ENCODE data around the gene SLC17A5. TPM values are rescaled to one million over a fixed set of nuclear protein-coding genes. Genes with fewer than 3 reads are reported as not detected.
"Not testable (repeated sequence)": the region's sequence is repeated elsewhere in the genome, so short reads cannot be mapped to it uniquely, and the experiment has no call there.

SLC17A5 gene
- total RNA-seq, 1 experiment from 2014 or later: 11.2 TPM

DNA sequence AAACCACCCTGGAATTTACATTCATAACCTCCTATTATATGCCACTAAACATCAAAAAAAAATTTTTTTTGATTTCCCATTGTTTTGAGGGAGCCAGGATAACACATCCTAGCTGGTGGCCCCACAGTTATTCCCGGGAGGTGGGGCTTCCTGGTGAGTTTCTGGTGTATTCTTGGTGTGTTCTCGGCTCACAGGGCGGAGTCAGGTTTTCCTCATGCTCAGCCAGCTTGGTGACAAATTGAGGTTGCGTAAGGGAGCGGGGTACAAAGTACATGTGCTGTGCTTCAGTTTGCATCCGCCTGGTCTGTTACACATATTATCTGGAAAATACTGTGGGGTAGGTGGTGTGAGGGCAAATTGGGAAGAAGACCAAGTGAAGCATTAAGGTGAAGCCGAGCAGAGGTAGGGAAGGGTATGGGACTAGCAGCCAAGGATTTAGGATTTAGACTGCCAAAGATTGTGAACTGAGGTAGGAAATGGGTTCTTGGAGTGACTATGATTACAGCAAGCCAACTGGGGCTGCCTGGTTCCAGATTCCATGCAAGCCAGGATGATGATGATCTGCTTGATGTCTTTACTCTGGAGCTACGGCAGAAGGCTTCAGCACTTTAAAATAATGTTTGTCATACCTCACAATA is 86.7 kb downstream of the SLC17A5 start:
- DNase-seq (ENCODE audit: low read depth): no peak

DNA sequence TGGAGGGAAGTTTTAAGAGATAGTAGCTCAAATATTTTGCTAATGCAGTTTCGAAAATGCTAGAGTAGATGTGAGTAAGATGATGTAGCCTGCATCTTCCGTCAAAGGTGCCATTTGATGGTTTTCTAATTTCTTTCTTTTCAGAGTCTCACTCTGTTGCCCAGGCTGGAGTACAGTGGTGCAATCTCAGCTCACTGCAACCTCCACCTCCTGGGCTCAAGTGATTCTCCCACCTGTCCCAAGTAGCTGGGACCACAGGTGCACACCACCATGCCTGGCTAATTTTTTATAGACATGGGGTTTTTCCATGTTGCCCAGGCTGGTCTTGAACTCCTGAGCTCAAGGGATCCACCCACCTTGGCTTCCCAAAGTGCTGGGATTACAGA is 87.3 kb downstream of the SLC17A5 start:
- DNase-seq (ENCODE audit: low read depth): not testable (repeated sequence)

DNA sequence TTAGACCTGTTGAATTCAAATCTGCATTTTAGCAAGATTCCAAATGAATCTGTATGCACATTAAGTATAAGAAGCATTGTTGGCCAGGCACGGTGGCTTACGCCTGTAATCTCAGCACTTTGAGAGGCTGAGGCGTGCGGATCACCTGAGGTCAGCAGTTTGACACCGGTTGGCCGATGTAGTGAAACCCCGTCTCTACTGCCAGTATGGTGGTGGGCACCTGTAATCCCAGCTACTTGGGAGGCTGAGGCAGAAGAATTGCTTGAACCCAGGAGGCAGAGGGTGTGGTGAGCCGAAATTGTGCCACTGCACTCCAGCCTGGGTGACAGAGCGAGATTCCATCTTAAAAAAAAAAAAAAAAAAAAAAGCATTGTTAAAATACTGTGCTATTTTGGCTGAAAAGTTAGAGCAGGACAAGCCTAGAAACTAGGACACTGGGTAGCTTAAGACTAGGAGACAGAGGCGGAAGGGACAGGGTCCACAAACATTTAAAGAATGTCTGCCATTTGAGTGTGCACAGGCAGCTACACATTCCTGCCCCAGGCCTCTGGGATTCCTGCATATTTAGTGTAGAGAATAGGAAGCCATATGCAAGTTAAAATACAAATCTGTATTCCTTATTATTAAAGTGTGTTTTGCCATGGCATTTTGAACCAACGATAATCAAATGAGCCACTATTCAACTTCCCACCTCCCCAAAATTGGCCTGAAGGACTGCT is 87.9 kb downstream of the SLC17A5 start:
- no peak for DNase-seq (ENCODE audit: low read depth)

DNA sequence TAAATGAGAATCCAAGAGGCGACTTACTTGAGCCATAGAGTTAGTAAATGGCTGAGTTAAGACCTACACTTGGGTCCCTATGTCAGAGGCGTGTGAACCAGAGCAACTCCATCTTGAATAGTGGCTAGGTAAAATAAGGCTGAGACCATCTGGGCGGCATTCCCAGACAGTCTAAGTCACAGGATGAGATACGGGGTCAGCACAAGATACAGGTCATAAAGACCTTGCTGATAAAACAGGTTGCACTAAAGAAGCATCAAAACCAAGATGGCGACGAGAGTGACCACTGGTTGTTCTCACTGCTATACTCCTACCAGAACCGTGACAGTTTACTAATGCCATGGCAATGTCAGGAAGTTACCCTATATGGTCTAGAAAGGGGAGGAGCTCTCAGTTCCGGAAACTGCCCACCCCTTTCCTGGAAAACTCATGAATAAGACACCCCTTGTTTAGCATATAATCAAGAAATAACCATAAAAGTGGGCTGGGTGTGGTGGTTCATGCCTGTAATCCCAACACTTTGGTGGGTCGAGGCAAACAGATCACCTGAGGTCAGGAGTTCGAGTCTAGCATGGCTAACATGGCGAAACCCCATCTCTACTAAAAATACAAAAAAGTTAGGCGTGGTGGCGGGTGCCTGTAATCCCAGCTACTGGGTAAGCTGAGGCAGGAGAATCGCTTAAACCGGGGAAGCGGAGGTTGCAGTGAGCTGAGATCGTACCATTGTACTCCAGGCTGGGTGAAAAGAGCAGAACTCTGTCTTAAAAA is 89.0 kb downstream of the SLC17A5 start:
- DNase-seq (ENCODE audit: low read depth): no peak

DNA sequence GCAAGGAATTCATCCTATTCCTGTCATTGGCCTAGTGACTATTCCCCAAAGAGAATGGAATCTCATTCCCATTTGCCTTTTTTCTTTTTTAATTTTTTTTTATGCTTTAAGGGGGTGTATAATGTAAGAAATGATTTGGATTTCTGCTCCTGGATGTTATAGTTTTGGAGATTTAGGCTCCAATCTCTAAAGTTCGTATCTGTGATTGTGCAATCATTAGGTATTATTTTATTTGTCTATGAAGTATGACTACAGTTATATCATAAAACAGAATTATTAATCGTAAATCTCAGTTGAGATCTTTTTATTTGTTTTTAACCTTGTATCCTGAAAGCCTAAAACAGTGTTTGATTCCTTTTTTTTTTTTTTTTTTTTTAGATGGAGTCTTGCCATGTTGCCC is 91.2 kb downstream of the SLC17A5 start:
- DNase-seq (ENCODE audit: low read depth): no peak

DNA sequence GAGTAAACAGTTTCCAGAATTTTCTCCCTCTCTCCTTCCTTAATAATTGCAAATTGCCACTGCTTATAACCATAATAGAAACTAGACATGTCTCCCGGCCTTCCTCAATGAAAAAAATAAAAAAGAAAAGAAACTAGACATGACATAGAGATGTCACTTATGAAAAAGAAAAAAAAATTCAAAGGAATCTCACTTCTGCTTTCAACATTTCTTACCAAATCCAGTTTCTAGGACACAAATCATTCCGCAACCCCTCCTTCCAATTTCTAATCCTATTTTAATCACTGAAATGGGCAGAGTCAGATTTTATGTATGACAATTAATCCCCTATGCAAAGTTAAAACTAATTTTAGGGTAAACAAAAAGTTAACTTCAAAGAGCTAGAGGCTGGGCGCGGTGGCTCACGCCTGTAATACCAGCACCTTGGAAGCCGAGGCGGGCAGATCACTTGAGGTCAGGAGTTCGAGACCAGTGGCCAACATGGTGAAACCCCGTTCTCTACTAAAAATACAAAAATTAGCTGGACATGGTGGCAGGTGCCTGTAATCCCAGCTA is 92.9 kb downstream of the SLC17A5 start:
- DNase-seq (ENCODE audit: low read depth): no peak

DNA sequence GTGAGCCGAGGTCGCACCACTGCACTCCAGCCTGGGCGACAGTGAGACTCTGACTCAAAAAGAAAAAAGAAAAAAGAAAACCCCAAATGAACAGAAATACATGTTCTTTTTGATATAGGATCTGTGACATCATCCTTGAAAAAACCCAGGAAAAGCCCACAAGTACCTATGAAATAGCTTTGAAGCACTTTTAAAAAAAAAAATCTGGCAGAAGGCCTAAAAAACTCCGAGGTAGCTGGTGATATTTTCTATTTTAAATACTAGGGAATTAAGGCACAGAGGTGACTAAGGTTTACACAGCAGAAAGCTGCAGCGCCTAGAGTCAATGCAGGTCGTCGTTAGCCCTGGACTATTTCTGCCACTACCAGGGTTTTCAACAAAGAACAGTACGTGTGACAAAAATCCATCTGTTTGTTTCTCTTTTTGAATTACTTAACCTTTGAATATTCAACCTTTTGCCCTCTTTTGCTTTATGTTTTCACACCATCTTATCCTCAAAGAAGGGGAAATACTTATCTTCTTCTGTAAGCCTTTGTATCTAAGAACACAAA is 93.5 kb downstream of the SLC17A5 start:
- DNase-seq (ENCODE audit: low read depth): no peak

DNA sequence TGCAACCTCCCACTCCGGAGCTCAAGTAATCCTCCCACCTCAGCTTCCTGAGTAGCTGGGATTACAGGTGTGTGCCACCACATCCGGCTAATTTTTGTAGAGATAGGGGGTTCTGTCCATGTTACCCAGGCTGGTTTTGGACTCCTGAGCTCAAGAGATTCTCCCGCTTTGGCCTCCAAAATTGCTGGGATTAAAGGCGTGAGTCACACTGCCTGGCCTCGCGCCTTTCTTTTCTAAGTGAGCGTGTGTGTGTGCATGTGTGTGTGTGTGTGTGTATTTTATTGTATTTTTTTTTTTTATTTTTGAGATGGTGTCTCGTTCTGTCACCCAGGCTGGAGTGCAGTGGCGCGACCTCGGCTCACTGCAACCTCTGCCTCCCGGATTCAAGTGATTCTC is 94.4 kb downstream of the SLC17A5 start:
- DNase-seq (ENCODE audit: low read depth): not testable (repeated sequence)

DNA sequence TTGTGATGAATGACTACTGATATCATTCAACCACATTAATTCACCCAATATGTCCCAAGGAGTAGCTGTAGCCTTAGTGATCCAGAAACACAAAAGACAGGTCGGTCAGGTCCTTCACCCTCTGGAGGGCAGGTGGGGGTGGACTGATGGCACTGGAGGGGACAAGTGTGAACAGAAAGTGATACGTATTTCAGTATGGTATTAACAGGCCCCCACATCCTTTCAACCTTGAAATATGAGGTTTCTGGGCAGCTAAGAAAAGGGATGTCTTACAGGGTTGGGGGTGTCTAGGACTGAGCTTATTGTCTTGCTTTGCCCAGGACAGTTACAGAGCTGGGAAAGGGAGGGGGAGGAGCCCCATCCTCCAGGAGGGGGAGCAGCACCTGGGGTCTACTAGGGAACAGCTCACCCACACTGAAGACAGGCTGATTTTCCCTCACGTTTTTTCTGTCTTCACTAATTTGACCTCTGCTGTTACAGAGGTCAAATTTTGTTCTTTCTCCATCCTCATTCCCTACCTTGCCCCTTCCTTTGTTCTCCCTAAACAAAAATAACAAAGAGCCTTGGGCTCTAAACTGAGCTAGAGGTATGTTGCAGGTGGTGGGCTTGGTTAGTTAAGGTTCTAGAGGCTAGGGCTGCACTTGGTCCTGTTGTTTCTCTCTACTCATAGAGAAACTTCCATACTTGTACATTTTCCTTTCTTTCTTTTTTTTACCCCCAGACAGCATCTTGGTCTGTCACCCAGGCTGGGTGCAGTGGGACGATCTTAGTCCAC is 95.0 kb downstream of the SLC17A5 start:
- no peak for DNase-seq (ENCODE audit: low read depth)

DNA sequence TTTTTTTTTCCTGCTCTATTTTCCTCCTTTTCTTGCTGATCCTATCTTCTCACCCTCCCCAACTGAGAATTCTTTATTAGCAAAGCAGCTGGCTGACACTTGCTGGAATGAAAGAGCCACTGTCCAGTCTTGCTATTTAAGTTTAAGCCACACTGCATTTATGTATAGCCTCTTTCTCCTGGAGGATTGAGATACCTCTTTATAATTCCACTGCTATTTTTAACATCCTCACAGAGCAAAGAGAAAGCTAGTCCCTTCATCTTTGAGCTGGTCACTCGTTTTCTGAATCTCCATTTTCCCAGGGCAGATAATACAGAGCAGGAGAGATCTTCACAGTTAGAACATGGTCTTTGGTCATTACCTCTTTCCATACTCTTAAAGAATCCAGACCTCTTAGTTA is 97.0 kb downstream of the SLC17A5 start:
- no peak for DNase-seq (ENCODE audit: low read depth)

DNA sequence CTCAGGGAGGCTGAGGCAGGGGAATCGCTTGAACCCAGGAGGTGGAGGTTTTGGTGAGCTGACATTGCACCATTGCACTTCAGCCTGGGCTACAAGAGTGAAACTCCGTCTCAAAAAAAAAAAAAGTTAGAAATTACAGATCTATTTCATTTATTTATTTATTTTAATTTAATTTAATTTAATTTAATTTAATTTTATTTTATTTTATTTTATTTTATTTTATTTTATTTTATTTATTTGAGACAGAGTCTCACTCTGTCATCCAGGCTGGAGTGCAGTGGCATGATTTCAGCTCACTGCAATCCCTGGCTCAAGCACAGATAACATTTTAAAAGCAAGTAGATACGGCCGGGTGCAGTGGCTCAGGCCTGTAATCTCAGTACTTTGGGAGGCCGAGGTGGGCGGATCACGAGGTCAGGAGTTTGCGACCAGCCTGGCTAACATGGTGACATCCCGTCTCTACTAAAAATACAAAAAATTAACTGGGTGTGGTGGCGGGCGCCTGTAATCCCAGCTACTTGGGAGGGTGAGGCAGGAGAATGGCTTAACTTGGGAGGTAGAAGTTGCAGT is 98.3 kb downstream of the SLC17A5 start:
- DNase-seq (ENCODE audit: low read depth): not testable (repeated sequence)

DNA sequence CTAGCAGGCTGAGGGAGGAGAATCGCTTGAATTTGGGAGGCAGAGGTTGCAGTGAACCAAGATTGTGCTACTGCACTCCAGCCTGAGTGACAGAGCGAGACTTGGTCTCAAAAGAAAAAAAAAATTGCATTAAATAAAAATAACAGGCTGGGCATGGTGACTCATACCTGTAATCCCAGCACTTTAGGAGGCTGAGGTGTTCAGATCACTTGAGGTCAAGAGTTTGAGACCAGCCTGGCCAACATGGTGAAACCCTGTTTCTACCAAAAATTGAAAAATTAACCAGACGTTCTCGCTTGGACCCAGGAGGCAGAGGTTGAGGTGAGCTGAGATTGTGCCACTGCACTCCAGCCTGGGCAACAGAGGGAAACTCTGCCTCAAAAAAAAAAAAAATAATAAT is 102.7 kb downstream of the SLC17A5 start:
- not testable (repeated sequence) for DNase-seq (ENCODE audit: low read depth)

DNA sequence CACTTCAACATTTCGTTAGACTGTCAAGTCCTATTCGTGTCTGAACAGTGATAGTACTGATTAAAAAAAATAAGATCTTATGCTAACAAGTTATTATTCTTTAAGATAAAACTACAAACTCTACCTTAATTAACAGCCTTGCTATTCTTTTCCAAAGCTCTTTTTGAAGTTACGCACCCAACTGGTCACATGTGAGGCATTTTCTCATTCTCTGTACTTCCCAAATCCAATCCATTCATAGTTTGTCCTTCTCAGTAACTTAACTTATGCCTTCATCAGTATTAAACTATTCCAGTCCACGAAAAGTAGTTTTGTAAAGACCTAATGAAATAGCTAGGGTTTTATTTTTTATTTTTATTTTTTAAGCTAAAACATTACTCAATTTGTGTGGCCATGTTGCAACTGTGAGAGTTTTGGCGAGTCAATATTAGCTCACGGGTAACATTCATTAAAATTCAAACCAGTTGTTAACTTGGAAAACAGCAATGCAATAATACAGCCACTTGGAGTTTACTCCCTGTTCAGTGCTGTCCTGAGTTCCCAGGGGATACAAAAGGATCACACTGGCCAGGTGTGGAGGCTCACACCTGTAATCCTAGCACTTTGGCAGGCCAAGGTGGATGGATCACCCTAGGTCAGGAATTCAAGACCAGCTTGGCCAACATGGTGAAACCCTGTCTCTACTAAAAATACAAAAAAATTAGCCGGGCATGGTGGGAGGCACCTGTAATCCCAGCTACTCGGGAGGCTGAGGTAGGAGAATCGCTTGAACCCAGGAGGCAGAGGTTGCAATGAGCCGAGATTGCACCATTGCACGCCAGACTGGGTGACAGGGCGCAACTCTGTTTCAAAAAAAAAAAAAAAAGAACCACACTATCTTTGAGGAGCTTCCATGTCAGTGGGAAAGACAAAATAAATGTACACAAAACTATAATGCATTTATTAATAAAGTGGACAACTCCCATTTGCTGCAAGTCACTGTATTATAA is 105.0 kb downstream of the SLC17A5 start:
- no peak for DNase-seq (ENCODE audit: low read depth)

DNA sequence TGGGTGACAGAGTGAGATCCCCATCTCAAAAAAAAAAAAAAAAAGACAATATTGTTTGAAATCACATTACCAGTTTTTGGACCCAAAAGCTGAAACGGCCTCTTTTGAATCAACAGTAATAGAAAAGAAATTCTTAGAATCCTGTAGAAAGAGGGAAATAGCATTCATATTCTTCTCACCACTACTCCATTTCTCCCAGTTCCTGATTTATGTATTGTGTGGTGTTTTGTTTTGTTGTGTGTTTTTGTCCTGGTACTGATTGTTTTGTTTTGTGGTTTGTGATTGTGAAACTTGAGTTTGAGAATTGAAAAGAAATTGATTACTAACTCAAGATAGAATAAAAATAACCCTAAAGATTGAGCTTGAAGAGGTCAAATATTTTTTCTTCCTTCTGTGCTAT is 106.8 kb downstream of the SLC17A5 start:
- no peak for DNase-seq (ENCODE audit: low read depth)

Small RNA genes within 50 kb of the gene (small RNA-seq; reads per million reads assigned to genes)
- not detected for gene RPS27P15

Other genes with a start within 250 kb of the SLC17A5 start
- gene CGAS, start 201.7 kb downstream of the SLC17A5 start, total RNA-seq (2014; rRNA removed; shearing (Covaris generic)): 1.4 and 2.3 TPM in 2 replicates
- gene MTO1, start 192.3 kb downstream of the SLC17A5 start, total RNA-seq (2014; rRNA removed; shearing (Covaris generic)): 24.9 and 26.3 TPM in 2 replicates
- gene EEF1A1, start 133.0 kb downstream of the SLC17A5 start, total RNA-seq (2014; rRNA removed; shearing (Covaris generic)): 11,180 and 11,589 TPM in 2 replicates
- gene CD109, start 42.2 kb upstream of the SLC17A5 start, total RNA-seq (2014; rRNA removed; shearing (Covaris generic)): 19.0 and 22.7 TPM in 2 replicates